Measurements from ENCODE around the gene AP2A2. TPM values are rescaled to one million over a fixed set of nuclear protein-coding genes. Genes with fewer than 3 reads are reported as not detected.

Gene AP2A2
- total RNA-seq, 1 donor from 2014 or later = 78.1 TPM

DNA sequence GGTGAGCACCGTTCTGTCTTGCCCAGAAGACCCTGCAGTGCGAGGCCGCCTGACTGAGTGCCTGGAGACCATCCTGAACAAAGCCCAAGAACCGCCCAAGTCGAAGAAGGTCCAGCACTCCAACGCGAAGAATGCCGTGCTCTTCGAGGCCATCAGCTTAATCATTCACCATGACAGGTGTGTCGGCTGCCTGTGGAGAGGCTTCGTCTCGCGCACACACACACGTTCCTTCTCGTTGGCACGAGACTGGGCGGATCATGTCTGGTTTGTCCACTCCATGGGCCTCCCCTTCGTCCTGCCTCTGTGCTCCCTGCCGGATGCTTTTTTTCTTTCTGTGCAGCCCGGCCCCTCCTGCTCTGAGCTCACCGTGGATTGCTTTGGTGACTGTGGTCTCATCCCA is 59.7 kb downstream of the AP2A2 start:
- Mint-ChIP-seq H3K36me3 (ENCODE audit: low read depth) (peaks cover 5% of the 10 kb centered on the region), H3K27me3 (ENCODE audit: low read depth) (no peaks in the 10 kb centered on the region), H3K4me1 (no peaks in the 10 kb centered on the region), H3K9me3 (no peaks in the 10 kb centered on the region), H3K27ac (ENCODE audit: unreplicated experiment) (no peak overlapping the region), H3K4me3 (no peak overlapping the region)
- no peak for DNase-seq (ENCODE audit: low read depth, low spot score)
- TF ChIP-seq, protein P1, sequence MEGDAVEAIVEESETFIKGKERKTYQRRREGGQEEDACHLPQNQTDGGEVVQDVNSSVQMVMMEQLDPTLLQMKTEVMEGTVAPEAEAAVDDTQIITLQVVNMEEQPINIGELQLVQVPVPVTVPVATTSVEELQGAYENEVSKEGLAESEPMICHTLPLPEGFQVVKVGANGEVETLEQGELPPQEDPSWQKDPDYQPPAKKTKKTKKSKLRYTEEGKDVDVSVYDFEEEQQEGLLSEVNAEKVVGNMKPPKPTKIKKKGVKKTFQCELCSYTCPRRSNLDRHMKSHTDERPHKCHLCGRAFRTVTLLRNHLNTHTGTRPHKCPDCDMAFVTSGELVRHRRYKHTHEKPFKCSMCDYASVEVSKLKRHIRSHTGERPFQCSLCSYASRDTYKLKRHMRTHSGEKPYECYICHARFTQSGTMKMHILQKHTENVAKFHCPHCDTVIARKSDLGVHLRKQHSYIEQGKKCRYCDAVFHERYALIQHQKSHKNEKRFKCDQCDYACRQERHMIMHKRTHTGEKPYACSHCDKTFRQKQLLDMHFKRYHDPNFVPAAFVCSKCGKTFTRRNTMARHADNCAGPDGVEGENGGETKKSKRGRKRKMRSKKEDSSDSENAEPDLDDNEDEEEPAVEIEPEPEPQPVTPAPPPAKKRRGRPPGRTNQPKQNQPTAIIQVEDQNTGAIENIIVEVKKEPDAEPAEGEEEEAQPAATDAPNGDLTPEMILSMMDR (conservative IDR thresholded peaks at IDR 0.05) = no peak

- H3K36me3 Mint-ChIP-seq (ENCODE audit: low read depth) = peaks cover 3% of the 10 kb centered on the region
- no peaks in the 10 kb centered on the region for H3K27me3 Mint-ChIP-seq (ENCODE audit: low read depth)
- DNase-seq (ENCODE audit: low read depth, low spot score) = no peak
- TF ChIP-seq, protein P1 (conservative IDR thresholded peaks at IDR 0.05) = no peak
- H3K4me1 Mint-ChIP-seq = no peaks in the 10 kb centered on the region
- H3K27ac Mint-ChIP-seq (ENCODE audit: unreplicated experiment) = no peak overlapping the region
- no peak overlapping the region for H3K4me3 Mint-ChIP-seq
- H3K9me3 Mint-ChIP-seq = no peaks in the 10 kb centered on the region
Observed at GRCh38 chr11:985848-986247, 60.2 kb downstream of the AP2A2 start.

GRCh38 chr11:986270-986951 is 60.7 kb downstream of the AP2A2 start:
- no peak for DNase-seq (ENCODE audit: low read depth, low spot score)
- TF ChIP-seq, protein P1 (conservative IDR thresholded peaks at IDR 0.05) = no peak
- H3K4me3 Mint-ChIP-seq = no peak overlapping the region
- H3K27ac Mint-ChIP-seq (ENCODE audit: unreplicated experiment) = no peak overlapping the region
- H3K36me3 Mint-ChIP-seq (ENCODE audit: low read depth) = peaks cover 2% of the 10 kb centered on the region
- H3K9me3 Mint-ChIP-seq = no peaks in the 10 kb centered on the region
- no peaks in the 10 kb centered on the region for H3K27me3 Mint-ChIP-seq (ENCODE audit: low read depth)
- H3K4me1 Mint-ChIP-seq = no peaks in the 10 kb centered on the region

DNA sequence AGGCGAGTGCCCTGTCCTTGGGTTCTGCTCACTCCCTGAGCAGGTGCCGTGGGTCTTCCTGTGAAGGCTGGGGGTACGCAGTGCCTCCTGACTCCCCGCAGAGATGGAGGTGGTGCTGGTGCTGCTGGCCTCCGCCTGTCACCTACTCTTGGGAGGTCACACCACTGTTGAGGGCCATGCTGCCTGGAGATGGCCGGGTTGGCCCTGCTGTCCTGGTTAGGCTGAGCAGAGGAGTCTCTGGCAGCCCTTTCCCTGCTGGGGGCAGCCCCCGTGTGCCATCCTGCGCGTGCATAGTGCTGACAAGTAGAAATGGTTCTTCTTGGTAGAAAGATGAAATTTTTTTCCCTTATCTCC is 61.3 kb downstream of the AP2A2 start:
- Mint-ChIP-seq H3K36me3 (ENCODE audit: low read depth) (peaks cover 2% of the 10 kb centered on the region), H3K27ac (ENCODE audit: unreplicated experiment) (no peak overlapping the region), H3K27me3 (ENCODE audit: low read depth) (no peaks in the 10 kb centered on the region), H3K4me3 (no peak overlapping the region), H3K4me1 (no peaks in the 10 kb centered on the region), H3K9me3 (no peaks in the 10 kb centered on the region)
- TF ChIP-seq, protein P1 (conservative IDR thresholded peaks at IDR 0.05) = no peak
- no peak for DNase-seq (ENCODE audit: low read depth, low spot score)

DNA sequence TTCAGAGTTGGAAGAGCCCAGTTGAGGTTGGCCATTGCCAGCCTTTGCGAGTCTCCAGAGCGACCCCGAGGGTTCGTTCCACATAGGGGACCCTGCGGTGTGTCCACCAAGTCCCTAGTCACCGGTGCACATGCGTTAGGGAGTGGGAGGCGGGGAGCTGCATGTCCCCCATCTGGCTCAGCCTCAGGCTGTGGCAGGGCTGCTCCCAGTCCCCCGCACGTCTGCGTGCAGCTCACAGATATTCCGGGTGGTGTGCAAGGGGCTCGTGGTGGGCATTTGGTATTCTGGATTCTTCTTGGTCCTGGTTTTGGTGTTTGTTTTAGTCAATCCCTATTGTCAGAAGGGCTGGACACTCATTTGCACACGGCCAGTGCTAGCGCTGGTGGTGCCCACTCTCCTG is 62.0 kb downstream of the AP2A2 start:
- TF ChIP-seq, protein P1 (conservative IDR thresholded peaks at IDR 0.05) = no peak
- Mint-ChIP-seq H3K4me1 (no peaks in the 10 kb centered on the region), H3K27me3 (ENCODE audit: low read depth) (no peaks in the 10 kb centered on the region), H3K27ac (ENCODE audit: unreplicated experiment) (no peak overlapping the region), H3K4me3 (no peak overlapping the region), H3K36me3 (ENCODE audit: low read depth) (peaks cover 5% of the 10 kb centered on the region), H3K9me3 (no peaks in the 10 kb centered on the region)
- DNase-seq (ENCODE audit: low read depth, low spot score) = no peak
